A673 (cell line): ENCODE results near the gene ELAVL3. TPM values are rescaled to one million over a fixed set of nuclear protein-coding genes. Genes with fewer than 3 reads are reported as not detected.

Experiments
- BruUV-seq: library from RNA; stranded (reverse); fragments of 400-500 nt; replicated peaks from 2 replicates; lab custom pipeline; 2021; lab: Mats Ljungman, UMichigan
- CTCF ChIA-PET: fragments of 300-600 bp; sonication (Branson Sonifier 250); formaldehyde crosslinking; loops from one replicate; lab custom pipeline; 2022; ENCODE audit warnings: antibody characterized with exemption; lab: Charles Lee
- POLR2A ChIA-PET: fragments of 300-600 bp; sonication (Branson Sonifier 250); formaldehyde crosslinking; loops from one replicate; lab custom pipeline; 2022; ENCODE audit warnings: antibody characterized with exemption; ENCODE audit not compliant: low non-redundant PET; lab: Charles Lee
- DNase-seq: peaks from one replicate; pipeline ENCODE4 v3.0.0-alpha.2; 2015; ENCODE audit warnings: low spot score
- H3K27ac ChIP-seq: fragments of 200-600 bp; sonication (generic); 2 replicates; pipeline ENCODE4 v1.5.1; 2016; ENCODE audit warnings: mixed run types, low read depth, mild to moderate bottlenecking, mixed read lengths, antibody characterized with exemption, low read length; ENCODE audit not compliant: poor library complexity, severe bottlenecking
- H3K27me3 ChIP-seq: fragments of 200-600 bp; sonication (generic); replicated peaks from 2 replicates; pipeline ENCODE4 v1.6.1; 2017; ENCODE audit warnings: mixed run types, low read depth, mild to moderate bottlenecking, mixed read lengths, antibody characterized with exemption, low read length; ENCODE audit not compliant: insufficient read depth, poor library complexity
- H3K36me3 ChIP-seq: fragments of 200-600 bp; sonication (generic); 2 replicates; pipeline ENCODE4 v1.6.1; 2016; ENCODE audit warnings: mixed run types, mild to moderate bottlenecking, mixed read lengths, antibody characterized with exemption, low read length; ENCODE audit not compliant: insufficient read depth, poor library complexity, severe bottlenecking
- H3K4me1 ChIP-seq: fragments of 200-600 bp; sonication (generic); 2 replicates; pipeline ENCODE4 v1.6.1; 2017; ENCODE audit warnings: mixed run types, mild to moderate bottlenecking, mixed read lengths, antibody characterized with exemption, low read length; ENCODE audit not compliant: insufficient read depth, poor library complexity, severe bottlenecking
- H3K4me3 ChIP-seq: fragments of 200-600 bp; sonication (generic); 2 replicates; pipeline ENCODE4 v1.5.1; 2016; ENCODE audit warnings: low read depth, mixed run types, mild to moderate bottlenecking, mixed read lengths, low read length; ENCODE audit not compliant: poor library complexity, severe bottlenecking
- H3K9me3 ChIP-seq: fragments of 200-600 bp; sonication (generic); 2 replicates; pipeline ENCODE4 v1.6.1; 2016; ENCODE audit warnings: mixed run types, low read depth, mild to moderate bottlenecking, mixed read lengths, antibody characterized with exemption, low read length; ENCODE audit not compliant: poor library complexity, severe bottlenecking
- EZH2 ChIP-seq: fragments of 200-600 bp; sonication (generic); IDR thresholded peaks from 2 replicates; pipeline ENCODE4 v1.6.1; 2017; ENCODE audit warnings: borderline replicate concordance, low read depth, mild to moderate bottlenecking, mixed read lengths, antibody characterized with exemption, low read length; ENCODE audit not compliant: poor library complexity, severe bottlenecking
- intact Hi-C: fragments of 100-400 bp; cut with micrococcal nuclease; formaldehyde crosslinking; loops from one replicate; pipeline ENCODE4 v1.10.0; 2022; ENCODE audit not compliant: unreplicated experiment
- total RNA-seq: library from RNA; stranded (reverse); gene quantifications from 2 replicates; pipeline ENCODE4 v1.2.3, GENCODE V29; 2021
- TF ChIP-seq, protein P1 (sequence below): fragments of 300-800, 200-600 bp; sonication (generic); conservative IDR thresholded peaks from 2 replicates; pipeline ENCODE4 v1.5.1; 2017; ENCODE audit warnings: low read depth, mild to moderate bottlenecking, antibody characterized with exemption, low read length, moderate library complexity, mixed read lengths

Gene ELAVL3
- total RNA-seq, 1 experiment from 2014 or later: 5.3 TPM

DNA sequence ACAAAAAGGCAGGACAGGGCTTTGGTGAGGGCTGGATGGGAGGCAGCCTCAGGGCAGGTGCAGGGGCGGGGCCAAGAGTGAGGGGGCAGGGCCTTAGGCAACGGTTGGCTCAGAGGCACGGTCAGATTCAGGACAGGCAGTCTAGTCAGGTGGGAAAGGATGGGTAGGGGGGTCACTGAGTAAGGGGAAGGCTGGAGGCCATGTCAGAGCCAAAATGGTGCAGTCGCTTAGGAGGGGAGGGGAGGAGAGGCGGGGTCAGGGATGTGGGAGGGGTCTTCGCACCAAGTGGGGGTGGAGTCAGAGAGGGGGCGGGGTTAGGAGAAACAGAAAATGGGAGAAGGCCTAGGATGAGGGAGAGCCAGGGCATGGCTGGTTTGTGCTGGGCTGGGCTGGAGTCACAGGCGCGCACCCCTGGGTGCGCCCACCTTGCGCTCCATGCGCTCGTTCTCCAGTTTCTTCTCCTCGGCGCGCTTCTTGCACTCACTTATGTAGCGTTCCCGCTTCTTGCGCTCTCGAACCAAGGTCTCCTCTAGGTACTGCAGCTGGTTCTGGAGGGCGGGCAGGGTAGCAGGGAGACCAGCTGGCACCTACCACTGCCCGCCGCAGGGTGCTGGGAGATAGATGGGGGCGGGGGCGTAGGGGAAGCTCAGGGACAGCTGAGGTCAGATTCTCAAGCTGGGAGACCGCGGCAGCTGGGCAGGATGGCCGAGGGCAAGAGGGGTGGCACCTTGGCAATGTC, 55.0 kb downstream of the ELAVL3 start:
- no peak overlapping the region for H3K4me3 ChIP-seq
- no peaks in the 10 kb centered on the region for H3K9me3 ChIP-seq
- intact Hi-C loops: no loop called here
- no peak for DNase-seq
- H3K4me1 ChIP-seq: no peaks in the 10 kb centered on the region
- CTCF ChIA-PET: no interaction called here
- TF ChIP-seq, protein P1, sequence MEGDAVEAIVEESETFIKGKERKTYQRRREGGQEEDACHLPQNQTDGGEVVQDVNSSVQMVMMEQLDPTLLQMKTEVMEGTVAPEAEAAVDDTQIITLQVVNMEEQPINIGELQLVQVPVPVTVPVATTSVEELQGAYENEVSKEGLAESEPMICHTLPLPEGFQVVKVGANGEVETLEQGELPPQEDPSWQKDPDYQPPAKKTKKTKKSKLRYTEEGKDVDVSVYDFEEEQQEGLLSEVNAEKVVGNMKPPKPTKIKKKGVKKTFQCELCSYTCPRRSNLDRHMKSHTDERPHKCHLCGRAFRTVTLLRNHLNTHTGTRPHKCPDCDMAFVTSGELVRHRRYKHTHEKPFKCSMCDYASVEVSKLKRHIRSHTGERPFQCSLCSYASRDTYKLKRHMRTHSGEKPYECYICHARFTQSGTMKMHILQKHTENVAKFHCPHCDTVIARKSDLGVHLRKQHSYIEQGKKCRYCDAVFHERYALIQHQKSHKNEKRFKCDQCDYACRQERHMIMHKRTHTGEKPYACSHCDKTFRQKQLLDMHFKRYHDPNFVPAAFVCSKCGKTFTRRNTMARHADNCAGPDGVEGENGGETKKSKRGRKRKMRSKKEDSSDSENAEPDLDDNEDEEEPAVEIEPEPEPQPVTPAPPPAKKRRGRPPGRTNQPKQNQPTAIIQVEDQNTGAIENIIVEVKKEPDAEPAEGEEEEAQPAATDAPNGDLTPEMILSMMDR: no peak
- TF ChIP-seq EZH2: no peak
- POLR2A ChIA-PET: no interaction called here
- H3K36me3 ChIP-seq: no peaks in the 10 kb centered on the region
- no TSS peak for BruUV-seq
- no peak overlapping the region for H3K27ac ChIP-seq
- peaks cover 9% of the 10 kb centered on the region for H3K27me3 ChIP-seq

DNA sequence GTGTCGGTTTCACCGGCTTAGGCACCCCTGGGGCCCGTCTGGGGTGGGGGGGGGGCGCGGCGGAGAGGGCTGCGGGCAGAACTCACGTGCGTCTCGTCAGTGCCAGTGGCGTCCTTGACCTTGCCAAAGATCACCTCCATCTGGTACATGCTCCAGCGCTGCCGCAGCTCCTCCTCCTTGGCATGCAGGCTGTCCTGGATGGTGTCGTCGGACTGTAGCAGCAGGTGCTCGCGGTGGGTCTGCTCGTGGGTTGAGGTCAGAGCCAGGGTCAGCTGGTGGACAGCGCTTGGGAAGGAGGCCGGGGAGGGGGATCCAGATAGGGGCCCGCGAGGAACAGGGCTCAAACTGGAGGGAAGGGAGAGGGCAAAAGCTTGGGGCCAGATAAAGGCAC, 57.1 kb downstream of the ELAVL3 start:
- intact Hi-C loops: no loop called here
- H3K27ac ChIP-seq: no peak overlapping the region
- H3K4me1 ChIP-seq: no peaks in the 10 kb centered on the region
- no peaks in the 10 kb centered on the region for H3K9me3 ChIP-seq
- TF ChIP-seq, protein P1: no peak
- TF ChIP-seq EZH2: no peak
- no peaks in the 10 kb centered on the region for H3K36me3 ChIP-seq
- DNase-seq: no peak
- CTCF ChIA-PET: interaction anchor here (0.6 kb wide), 2 partner anchors 59 to 101 kb away, joined by 3 to 4 read pairs; no protein-coding TSS in a partner anchor
- POLR2A ChIA-PET: no interaction called here
- H3K4me3 ChIP-seq: no peak overlapping the region
- BruUV-seq: no TSS peak
- peaks cover 29% of the 10 kb centered on the region for H3K27me3 ChIP-seq

DNA sequence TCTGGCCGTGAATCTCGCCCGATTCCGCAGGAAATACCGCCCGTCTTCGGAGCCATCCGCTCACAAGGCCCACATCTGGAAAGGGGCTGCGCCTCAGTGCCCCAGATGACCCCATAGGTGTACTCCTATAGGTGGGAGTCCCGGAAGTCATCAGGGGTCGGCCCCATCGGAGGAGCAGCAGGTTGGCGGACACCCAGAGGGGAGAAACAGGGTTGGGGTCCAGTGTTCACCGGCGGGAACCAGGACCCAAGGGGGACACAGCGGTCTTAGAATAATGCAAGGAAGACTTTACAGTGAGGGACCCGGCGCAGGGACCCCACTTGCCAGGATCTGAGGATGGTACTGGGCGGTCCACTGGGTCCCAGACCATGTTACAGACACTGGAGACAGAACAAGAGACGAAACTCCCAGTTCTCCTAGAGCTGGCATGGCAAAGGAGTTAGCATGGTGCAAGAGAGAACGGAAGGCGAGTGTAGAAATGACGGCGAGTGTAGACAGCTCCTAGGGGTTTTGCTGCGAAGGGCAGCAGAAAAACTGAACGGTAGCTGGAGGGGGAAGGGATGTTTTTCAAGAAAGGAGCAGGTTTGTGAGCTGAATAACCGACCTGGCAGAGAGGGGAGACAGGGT, 57.6 kb downstream of the ELAVL3 start:
- no peaks in the 10 kb centered on the region for H3K4me1 ChIP-seq
- no peaks in the 10 kb centered on the region for H3K9me3 ChIP-seq
- no peaks in the 10 kb centered on the region for H3K36me3 ChIP-seq
- POLR2A ChIA-PET: no interaction called here
- no peak overlapping the region for H3K27ac ChIP-seq
- no TSS peak for BruUV-seq
- no peak for DNase-seq
- CTCF ChIA-PET: no interaction called here
- intact Hi-C loops: no loop called here
- no peak for TF ChIP-seq EZH2
- TF ChIP-seq, protein P1: no peak
- H3K27me3 ChIP-seq: peaks cover 34% of the 10 kb centered on the region
- H3K4me3 ChIP-seq: no peak overlapping the region
